Measurements from ENCODE around the gene EHMT1.

DNA sequence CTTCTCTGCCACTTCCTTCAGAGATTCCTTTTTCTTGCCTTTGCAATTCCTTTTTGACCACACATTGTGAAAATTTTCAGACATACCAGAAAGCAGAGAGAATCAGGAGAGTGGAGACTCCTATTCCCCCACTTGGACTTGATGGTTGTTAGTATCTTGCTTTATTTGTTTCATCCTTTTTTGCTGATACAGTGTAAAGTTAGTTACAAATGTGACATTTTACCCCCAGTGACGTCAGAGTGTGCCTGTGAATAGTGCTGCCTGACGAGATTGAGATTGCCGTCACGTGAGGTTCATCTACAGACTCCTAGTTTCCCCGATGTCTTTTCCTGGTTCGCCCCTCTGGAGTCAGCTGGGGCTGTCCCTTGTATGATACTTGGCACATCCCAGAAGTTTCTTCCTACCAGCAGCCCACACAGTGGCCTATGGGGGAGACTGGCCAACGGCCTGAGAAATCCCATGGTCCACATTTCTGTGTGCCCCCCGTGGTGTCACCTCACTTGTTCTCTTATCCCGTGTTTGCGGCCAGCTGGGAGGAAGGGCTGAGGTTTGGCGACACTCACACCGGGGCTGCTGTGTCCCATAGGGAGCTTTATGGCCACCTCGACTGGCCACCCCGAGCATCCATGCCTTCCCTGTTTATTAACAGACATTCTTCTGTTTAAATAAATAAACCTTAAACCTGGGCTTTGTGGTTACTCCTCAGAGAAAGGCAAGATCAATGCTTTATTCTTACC, 210.6 kb downstream of the EHMT1 start:
- TF ChIP-seq, protein P1, sequence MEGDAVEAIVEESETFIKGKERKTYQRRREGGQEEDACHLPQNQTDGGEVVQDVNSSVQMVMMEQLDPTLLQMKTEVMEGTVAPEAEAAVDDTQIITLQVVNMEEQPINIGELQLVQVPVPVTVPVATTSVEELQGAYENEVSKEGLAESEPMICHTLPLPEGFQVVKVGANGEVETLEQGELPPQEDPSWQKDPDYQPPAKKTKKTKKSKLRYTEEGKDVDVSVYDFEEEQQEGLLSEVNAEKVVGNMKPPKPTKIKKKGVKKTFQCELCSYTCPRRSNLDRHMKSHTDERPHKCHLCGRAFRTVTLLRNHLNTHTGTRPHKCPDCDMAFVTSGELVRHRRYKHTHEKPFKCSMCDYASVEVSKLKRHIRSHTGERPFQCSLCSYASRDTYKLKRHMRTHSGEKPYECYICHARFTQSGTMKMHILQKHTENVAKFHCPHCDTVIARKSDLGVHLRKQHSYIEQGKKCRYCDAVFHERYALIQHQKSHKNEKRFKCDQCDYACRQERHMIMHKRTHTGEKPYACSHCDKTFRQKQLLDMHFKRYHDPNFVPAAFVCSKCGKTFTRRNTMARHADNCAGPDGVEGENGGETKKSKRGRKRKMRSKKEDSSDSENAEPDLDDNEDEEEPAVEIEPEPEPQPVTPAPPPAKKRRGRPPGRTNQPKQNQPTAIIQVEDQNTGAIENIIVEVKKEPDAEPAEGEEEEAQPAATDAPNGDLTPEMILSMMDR (conservative IDR thresholded peaks at IDR 0.05; ENCODE audit: low read depth in 2 of 2) = no peak
- TF ChIP-seq, protein P2, sequence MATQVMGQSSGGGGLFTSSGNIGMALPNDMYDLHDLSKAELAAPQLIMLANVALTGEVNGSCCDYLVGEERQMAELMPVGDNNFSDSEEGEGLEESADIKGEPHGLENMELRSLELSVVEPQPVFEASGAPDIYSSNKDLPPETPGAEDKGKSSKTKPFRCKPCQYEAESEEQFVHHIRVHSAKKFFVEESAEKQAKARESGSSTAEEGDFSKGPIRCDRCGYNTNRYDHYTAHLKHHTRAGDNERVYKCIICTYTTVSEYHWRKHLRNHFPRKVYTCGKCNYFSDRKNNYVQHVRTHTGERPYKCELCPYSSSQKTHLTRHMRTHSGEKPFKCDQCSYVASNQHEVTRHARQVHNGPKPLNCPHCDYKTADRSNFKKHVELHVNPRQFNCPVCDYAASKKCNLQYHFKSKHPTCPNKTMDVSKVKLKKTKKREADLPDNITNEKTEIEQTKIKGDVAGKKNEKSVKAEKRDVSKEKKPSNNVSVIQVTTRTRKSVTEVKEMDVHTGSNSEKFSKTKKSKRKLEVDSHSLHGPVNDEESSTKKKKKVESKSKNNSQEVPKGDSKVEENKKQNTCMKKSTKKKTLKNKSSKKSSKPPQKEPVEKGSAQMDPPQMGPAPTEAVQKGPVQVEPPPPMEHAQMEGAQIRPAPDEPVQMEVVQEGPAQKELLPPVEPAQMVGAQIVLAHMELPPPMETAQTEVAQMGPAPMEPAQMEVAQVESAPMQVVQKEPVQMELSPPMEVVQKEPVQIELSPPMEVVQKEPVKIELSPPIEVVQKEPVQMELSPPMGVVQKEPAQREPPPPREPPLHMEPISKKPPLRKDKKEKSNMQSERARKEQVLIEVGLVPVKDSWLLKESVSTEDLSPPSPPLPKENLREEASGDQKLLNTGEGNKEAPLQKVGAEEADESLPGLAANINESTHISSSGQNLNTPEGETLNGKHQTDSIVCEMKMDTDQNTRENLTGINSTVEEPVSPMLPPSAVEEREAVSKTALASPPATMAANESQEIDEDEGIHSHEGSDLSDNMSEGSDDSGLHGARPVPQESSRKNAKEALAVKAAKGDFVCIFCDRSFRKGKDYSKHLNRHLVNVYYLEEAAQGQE (IDR thresholded peaks at IDR 0.05; ENCODE audit: unreplicated experiment) = no peak
- TF ChIP-seq POLR2AphosphoS5 (IDR thresholded peaks at IDR 0.05; ENCODE audit: low read depth) (no peak), EZH2phosphoT487 (IDR thresholded peaks at IDR 0.05; ENCODE audit: unreplicated experiment) (no peak), CREB1 (CRISPR knock-in tag; IDR thresholded peaks at IDR 0.05; ENCODE audit: low read depth) (no peak), EZH2 (IDR thresholded peaks at IDR 0.05; ENCODE audit: low read depth, unreplicated experiment) (no peak), NANOG (IDR thresholded peaks at IDR 0.05; ENCODE audit: borderline replicate concordance) (no peak), ZNF331 (CRISPR knock-in tag; IDR thresholded peaks at IDR 0.05; ENCODE audit: low read depth) (no peak), ZNF114 (CRISPR knock-in tag; IDR thresholded peaks at IDR 0.05) (no peak), JUNB (IDR thresholded peaks at IDR 0.05; ENCODE audit: unreplicated experiment) (no peak)
- TF ChIP-seq, protein P3, sequence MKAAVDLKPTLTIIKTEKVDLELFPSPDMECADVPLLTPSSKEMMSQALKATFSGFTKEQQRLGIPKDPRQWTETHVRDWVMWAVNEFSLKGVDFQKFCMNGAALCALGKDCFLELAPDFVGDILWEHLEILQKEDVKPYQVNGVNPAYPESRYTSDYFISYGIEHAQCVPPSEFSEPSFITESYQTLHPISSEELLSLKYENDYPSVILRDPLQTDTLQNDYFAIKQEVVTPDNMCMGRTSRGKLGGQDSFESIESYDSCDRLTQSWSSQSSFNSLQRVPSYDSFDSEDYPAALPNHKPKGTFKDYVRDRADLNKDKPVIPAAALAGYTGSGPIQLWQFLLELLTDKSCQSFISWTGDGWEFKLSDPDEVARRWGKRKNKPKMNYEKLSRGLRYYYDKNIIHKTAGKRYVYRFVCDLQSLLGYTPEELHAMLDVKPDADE (IDR thresholded peaks at IDR 0.05) = no peak
- TF ChIP-seq, protein P4, sequence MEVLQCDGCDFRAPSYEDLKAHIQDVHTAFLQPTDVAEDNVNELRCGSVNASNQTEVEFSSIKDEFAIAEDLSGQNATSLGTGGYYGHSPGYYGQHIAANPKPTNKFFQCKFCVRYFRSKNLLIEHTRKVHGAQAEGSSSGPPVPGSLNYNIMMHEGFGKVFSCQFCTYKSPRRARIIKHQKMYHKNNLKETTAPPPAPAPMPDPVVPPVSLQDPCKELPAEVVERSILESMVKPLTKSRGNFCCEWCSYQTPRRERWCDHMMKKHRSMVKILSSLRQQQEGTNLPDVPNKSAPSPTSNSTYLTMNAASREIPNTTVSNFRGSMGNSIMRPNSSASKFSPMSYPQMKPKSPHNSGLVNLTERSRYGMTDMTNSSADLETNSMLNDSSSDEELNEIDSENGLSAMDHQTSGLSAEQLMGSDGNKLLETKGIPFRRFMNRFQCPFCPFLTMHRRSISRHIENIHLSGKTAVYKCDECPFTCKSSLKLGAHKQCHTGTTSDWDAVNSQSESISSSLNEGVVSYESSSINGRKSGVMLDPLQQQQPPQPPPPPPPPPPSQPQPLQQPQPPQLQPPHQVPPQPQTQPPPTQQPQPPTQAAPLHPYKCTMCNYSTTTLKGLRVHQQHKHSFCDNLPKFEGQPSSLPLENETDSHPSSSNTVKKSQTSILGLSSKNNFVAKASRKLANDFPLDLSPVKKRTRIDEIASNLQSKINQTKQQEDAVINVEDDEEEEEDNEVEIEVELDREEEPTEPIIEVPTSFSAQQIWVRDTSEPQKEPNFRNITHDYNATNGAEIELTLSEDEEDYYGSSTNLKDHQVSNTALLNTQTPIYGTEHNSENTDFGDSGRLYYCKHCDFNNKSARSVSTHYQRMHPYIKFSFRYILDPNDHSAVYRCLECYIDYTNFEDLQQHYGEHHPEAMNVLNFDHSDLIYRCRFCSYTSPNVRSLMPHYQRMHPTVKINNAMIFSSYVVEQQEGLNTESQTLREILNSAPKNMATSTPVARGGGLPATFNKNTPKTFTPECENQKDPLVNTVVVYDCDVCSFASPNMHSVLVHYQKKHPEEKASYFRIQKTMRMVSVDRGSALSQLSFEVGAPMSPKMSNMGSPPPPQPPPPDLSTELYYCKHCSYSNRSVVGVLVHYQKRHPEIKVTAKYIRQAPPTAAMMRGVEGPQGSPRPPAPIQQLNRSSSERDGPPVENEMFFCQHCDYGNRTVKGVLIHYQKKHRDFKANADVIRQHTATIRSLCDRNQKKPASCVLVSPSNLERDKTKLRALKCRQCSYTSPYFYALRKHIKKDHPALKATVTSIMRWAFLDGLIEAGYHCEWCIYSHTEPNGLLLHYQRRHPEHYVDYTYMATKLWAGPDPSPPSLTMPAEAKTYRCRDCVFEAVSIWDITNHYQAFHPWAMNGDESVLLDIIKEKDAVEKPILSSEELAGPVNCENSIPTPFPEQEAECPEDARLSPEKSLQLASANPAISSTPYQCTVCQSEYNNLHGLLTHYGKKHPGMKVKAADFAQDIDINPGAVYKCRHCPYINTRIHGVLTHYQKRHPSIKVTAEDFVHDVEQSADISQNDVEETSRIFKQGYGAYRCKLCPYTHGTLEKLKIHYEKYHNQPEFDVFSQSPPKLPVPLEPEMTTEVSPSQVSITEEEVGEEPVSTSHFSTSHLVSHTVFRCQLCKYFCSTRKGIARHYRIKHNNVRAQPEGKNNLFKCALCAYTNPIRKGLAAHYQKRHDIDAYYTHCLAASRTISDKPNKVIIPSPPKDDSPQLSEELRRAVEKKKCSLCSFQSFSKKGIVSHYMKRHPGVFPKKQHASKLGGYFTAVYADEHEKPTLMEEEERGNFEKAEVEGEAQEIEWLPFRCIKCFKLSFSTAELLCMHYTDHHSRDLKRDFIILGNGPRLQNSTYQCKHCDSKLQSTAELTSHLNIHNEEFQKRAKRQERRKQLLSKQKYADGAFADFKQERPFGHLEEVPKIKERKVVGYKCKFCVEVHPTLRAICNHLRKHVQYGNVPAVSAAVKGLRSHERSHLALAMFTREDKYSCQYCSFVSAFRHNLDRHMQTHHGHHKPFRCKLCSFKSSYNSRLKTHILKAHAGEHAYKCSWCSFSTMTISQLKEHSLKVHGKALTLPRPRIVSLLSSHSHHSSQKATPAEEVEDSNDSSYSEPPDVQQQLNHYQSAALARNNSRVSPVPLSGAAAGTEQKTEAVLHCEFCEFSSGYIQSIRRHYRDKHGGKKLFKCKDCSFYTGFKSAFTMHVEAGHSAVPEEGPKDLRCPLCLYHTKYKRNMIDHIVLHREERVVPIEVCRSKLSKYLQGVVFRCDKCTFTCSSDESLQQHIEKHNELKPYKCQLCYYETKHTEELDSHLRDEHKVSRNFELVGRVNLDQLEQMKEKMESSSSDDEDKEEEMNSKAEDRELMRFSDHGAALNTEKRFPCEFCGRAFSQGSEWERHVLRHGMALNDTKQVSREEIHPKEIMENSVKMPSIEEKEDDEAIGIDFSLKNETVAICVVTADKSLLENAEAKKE (CRISPR knock-in tag; IDR thresholded peaks at IDR 0.05) = no peak
